ENCODE measurements around the gene CEP164.

Gene CEP164

GRCh38 chr11:117387992-117388755 is 60.5 kb downstream of the CEP164 start:
- H3K4me3 ChIP-seq (ENCODE audit: low read length in 2 of 2): no peak overlapping the region
- H3K9me3 ChIP-seq (replicated peaks in 1 of 2; ENCODE audit: control insufficient read depth in 2 of 2, insufficient read depth in 1 of 2, low read depth in 1 of 2, low read length in 2 of 2): no peaks in the 10 kb centered on the region
- H3K9ac ChIP-seq (ENCODE audit: low read depth, low read length, poor library complexity): no peak overlapping the region
- no peak overlapping the region for H4K8ac ChIP-seq (ENCODE audit: low read depth, low read length)
- no peak overlapping the region for H4K91ac ChIP-seq (ENCODE audit: low read depth, low read length, poor library complexity)
- no peak overlapping the region for H3K4me2 ChIP-seq (ENCODE audit: insufficient read depth, low read length, poor library complexity, severe bottlenecking)
- no peak overlapping the region for H2BK15ac ChIP-seq (ENCODE audit: low read length)
- H3K23ac ChIP-seq (ENCODE audit: low read depth, low read length, poor library complexity): no peak overlapping the region
- H3K18ac ChIP-seq (ENCODE audit: low read length): no peak overlapping the region
- no peaks in the 10 kb centered on the region for H3K79me1 ChIP-seq (ENCODE audit: low read depth, low read length)
- H2AFZ ChIP-seq (ENCODE audit: low read length): no peak overlapping the region
- peaks cover 31 to 84% of the 10 kb centered on the region in 2 donors for H3K36me3 ChIP-seq (replicated peaks in 1 of 2; ENCODE audit: control insufficient read depth in 2 of 2, insufficient read depth in 2 of 2, low read length in 2 of 2)
- H2AK5ac ChIP-seq (ENCODE audit: low read depth, low read length): no peak overlapping the region
- no peaks in the 10 kb centered on the region for H3K4me1 ChIP-seq (ENCODE audit: control insufficient read depth in 2 of 2, insufficient read depth in 1 of 2, low read depth in 1 of 2, low read length in 2 of 2)
- no CpG with 5 or more reads among the region's 3 CpGs for WGBS, 2 donors (ENCODE audit: extremely low coverage in 2 of 2, insufficient read length in 2 of 2, insufficient replicate concordance in 1 of 2)
- H2BK120ac ChIP-seq (ENCODE audit: low read depth, low read length): no peak overlapping the region
- no peak overlapping the region for H3K4ac ChIP-seq (ENCODE audit: low read length)
- H2BK5ac ChIP-seq (ENCODE audit: low read length): no peak overlapping the region
- H3K27me3 ChIP-seq (ENCODE audit: control insufficient read depth in 3 of 3, insufficient read depth in 3 of 3, low read depth in 1 of 3, low read length in 3 of 3): no peaks in the 10 kb centered on the region
- no peak overlapping the region for H3K27ac ChIP-seq (replicated peaks; ENCODE audit: low read length)
- H3K14ac ChIP-seq (ENCODE audit: low read length): no peak overlapping the region
- H2BK12ac ChIP-seq (ENCODE audit: low read length): no peak overlapping the region
- no peak for DNase-seq (ENCODE audit: low spot score)

DNA sequence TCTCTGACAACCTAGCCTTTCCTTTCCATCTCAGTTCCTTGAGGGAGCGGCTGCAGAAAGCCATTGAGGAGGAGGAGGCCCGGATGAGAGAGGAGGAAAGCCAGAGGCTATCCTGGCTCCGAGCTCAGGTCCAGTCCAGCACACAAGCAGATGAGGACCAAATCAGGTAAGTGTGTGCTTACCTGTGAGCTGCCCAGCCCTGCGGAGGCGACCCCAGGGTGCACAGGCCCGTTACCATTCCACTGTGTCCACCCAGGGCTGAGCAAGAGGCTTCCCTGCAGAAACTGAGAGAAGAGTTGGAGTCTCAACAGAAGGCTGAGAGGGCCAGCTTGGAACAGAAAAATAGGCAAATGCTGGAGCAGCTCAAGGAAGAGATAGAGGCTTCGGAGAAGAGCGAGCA is 63.1 kb downstream of the CEP164 start:
- Histone ChIP-seq H2BK12ac (ENCODE audit: low read length) (no peak overlapping the region), H3K27me3 (ENCODE audit: control insufficient read depth in 3 of 3, insufficient read depth in 3 of 3, low read depth in 1 of 3, low read length in 3 of 3) (no peaks in the 10 kb centered on the region), H3K79me1 (ENCODE audit: low read depth, low read length) (no peaks in the 10 kb centered on the region), H3K4me2 (ENCODE audit: insufficient read depth, low read length, poor library complexity, severe bottlenecking) (no peak overlapping the region), H3K9ac (ENCODE audit: low read depth, low read length, poor library complexity) (no peak overlapping the region), H4K91ac (ENCODE audit: low read depth, low read length, poor library complexity) (no peak overlapping the region), H2AFZ (ENCODE audit: low read length) (no peak overlapping the region), H4K8ac (ENCODE audit: low read depth, low read length) (no peak overlapping the region), H2BK120ac (ENCODE audit: low read depth, low read length) (no peak overlapping the region), H2AK5ac (ENCODE audit: low read depth, low read length) (no peak overlapping the region), H3K27ac (replicated peaks; ENCODE audit: low read length) (no peak overlapping the region), H3K4me1 (ENCODE audit: control insufficient read depth in 2 of 2, insufficient read depth in 1 of 2, low read depth in 1 of 2, low read length in 2 of 2) (no peaks in the 10 kb centered on the region), H3K4me3 (ENCODE audit: low read length in 2 of 2) (no peak overlapping the region), H2BK15ac (ENCODE audit: low read length) (no peak overlapping the region), H3K4ac (ENCODE audit: low read length) (no peak overlapping the region), H3K18ac (ENCODE audit: low read length) (no peak overlapping the region), H3K36me3 (replicated peaks in 1 of 2; ENCODE audit: control insufficient read depth in 2 of 2, insufficient read depth in 2 of 2, low read length in 2 of 2) (peaks cover 36 to 93% of the 10 kb centered on the region in 2 donors), H3K23ac (ENCODE audit: low read depth, low read length, poor library complexity) (peak overlapping the region; percentile 13), H3K9me3 (replicated peaks in 1 of 2; ENCODE audit: control insufficient read depth in 2 of 2, insufficient read depth in 1 of 2, low read depth in 1 of 2, low read length in 2 of 2) (no peaks in the 10 kb centered on the region), H2BK5ac (ENCODE audit: low read length) (no peak overlapping the region), H3K14ac (ENCODE audit: low read length) (no peak overlapping the region)
- no CpG with 5 or more reads among the region's 8 CpGs for WGBS, 2 donors (ENCODE audit: extremely low coverage in 2 of 2, insufficient read length in 2 of 2, insufficient replicate concordance in 1 of 2)
- no peak for DNase-seq (ENCODE audit: low spot score)

- no peak overlapping the region for H2BK5ac ChIP-seq (ENCODE audit: low read length)
- H3K27ac ChIP-seq (replicated peaks; ENCODE audit: low read length): no peak overlapping the region
- no peak overlapping the region for H3K9ac ChIP-seq (ENCODE audit: low read depth, low read length, poor library complexity)
- H2BK120ac ChIP-seq (ENCODE audit: low read depth, low read length): no peak overlapping the region
- H4K8ac ChIP-seq (ENCODE audit: low read depth, low read length): no peak overlapping the region
- no CpG with 5 or more reads among the region's 8 CpGs for WGBS, 2 donors (ENCODE audit: extremely low coverage in 2 of 2, insufficient read length in 2 of 2, insufficient replicate concordance in 1 of 2)
- peak overlapping the region; percentile 77 for H3K4ac ChIP-seq (ENCODE audit: low read length)
- H3K23ac ChIP-seq (ENCODE audit: low read depth, low read length, poor library complexity): no peak overlapping the region
- H4K91ac ChIP-seq (ENCODE audit: low read depth, low read length, poor library complexity): no peak overlapping the region
- peaks cover 36 to 92% of the 10 kb centered on the region in 2 donors for H3K36me3 ChIP-seq (replicated peaks in 1 of 2; ENCODE audit: control insufficient read depth in 2 of 2, insufficient read depth in 2 of 2, low read length in 2 of 2)
- H3K9me3 ChIP-seq (replicated peaks in 1 of 2; ENCODE audit: control insufficient read depth in 2 of 2, insufficient read depth in 1 of 2, low read depth in 1 of 2, low read length in 2 of 2): no peaks in the 10 kb centered on the region
- H3K4me3 ChIP-seq (ENCODE audit: low read length in 2 of 2): no peak overlapping the region
- no peaks in the 10 kb centered on the region for H3K79me1 ChIP-seq (ENCODE audit: low read depth, low read length)
- no peak overlapping the region for H2BK12ac ChIP-seq (ENCODE audit: low read length)
- no peak overlapping the region for H3K14ac ChIP-seq (ENCODE audit: low read length)
- no peak overlapping the region for H3K4me2 ChIP-seq (ENCODE audit: insufficient read depth, low read length, poor library complexity, severe bottlenecking)
- no peak overlapping the region for H2AFZ ChIP-seq (ENCODE audit: low read length)
- DNase-seq (ENCODE audit: low spot score): no peak
- no peaks in the 10 kb centered on the region for H3K27me3 ChIP-seq (ENCODE audit: control insufficient read depth in 3 of 3, insufficient read depth in 3 of 3, low read depth in 1 of 3, low read length in 3 of 3)
- no peak overlapping the region for H2BK15ac ChIP-seq (ENCODE audit: low read length)
- H2AK5ac ChIP-seq (ENCODE audit: low read depth, low read length): no peak overlapping the region
- H3K18ac ChIP-seq (ENCODE audit: low read length): no peak overlapping the region
- no peaks in the 10 kb centered on the region for H3K4me1 ChIP-seq (ENCODE audit: control insufficient read depth in 2 of 2, insufficient read depth in 1 of 2, low read depth in 1 of 2, low read length in 2 of 2)
Observed at GRCh38 chr11:117391181-117391580, 63.5 kb downstream of the CEP164 start.

DNA sequence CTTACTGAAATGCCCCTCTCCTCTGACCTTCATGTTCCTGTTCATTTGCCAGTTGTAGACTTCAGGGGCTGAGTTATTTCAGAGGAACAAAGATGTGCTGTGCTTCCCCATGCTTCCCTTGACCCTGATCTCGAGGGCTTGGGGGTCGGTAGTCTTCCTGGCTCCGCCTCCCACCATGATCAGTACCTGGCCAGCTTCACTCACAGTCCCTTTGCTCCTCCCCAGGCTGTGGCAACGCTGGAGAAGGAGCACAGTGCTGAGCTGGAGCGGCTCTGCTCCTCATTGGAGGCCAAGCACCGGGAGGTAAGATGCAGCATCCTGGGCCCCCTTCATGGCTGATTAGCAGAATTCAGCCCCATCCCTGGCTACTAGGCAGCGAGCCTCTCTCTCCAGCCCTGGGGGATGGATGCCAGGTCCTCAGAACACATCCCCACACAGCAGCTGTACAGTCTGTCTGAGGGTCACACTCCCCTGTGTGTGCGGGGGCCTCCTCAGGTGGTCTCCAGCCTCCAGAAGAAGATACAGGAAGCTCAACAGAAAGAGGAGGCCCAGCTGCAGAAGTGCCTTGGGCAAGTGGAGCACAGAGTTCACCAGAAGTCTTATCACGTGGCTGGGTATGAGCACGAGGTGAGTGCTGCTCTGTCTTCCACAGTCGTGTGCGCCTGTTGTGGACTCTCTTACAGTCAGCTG is 64.5 kb downstream of the CEP164 start:
- Histone ChIP-seq H4K8ac (ENCODE audit: low read depth, low read length) (no peak overlapping the region), H3K4ac (ENCODE audit: low read length) (no peak overlapping the region), H3K9ac (ENCODE audit: low read depth, low read length, poor library complexity) (no peak overlapping the region), H2AFZ (ENCODE audit: low read length) (no peak overlapping the region), H2AK5ac (ENCODE audit: low read depth, low read length) (no peak overlapping the region), H2BK120ac (ENCODE audit: low read depth, low read length) (no peak overlapping the region), H3K4me1 (ENCODE audit: control insufficient read depth in 2 of 2, insufficient read depth in 1 of 2, low read depth in 1 of 2, low read length in 2 of 2) (no peaks in the 10 kb centered on the region), H3K79me1 (ENCODE audit: low read depth, low read length) (no peaks in the 10 kb centered on the region), H3K23ac (ENCODE audit: low read depth, low read length, poor library complexity) (peak overlapping the region; percentile 59), H2BK12ac (ENCODE audit: low read length) (no peak overlapping the region), H2BK15ac (ENCODE audit: low read length) (no peak overlapping the region), H3K36me3 (replicated peaks in 1 of 2; ENCODE audit: control insufficient read depth in 2 of 2, insufficient read depth in 2 of 2, low read length in 2 of 2) (peaks cover 41 to 92% of the 10 kb centered on the region in 2 donors), H3K18ac (ENCODE audit: low read length) (no peak overlapping the region), H2BK5ac (ENCODE audit: low read length) (no peak overlapping the region), H3K27ac (replicated peaks; ENCODE audit: low read length) (no peak overlapping the region), H3K4me3 (ENCODE audit: low read length in 2 of 2) (no peak overlapping the region), H3K4me2 (ENCODE audit: insufficient read depth, low read length, poor library complexity, severe bottlenecking) (no peak overlapping the region), H3K14ac (ENCODE audit: low read length) (no peak overlapping the region), H3K27me3 (ENCODE audit: control insufficient read depth in 3 of 3, insufficient read depth in 3 of 3, low read depth in 1 of 3, low read length in 3 of 3) (no peaks in the 10 kb centered on the region), H4K91ac (ENCODE audit: low read depth, low read length, poor library complexity) (no peak overlapping the region), H3K9me3 (replicated peaks in 1 of 2; ENCODE audit: control insufficient read depth in 2 of 2, insufficient read depth in 1 of 2, low read depth in 1 of 2, low read length in 2 of 2) (peaks cover 3 to 7% of the 10 kb centered on the region in 2 donors)
- no CpG with 5 or more reads among the region's 12 CpGs for WGBS, 2 donors (ENCODE audit: extremely low coverage in 2 of 2, insufficient read length in 2 of 2, insufficient replicate concordance in 1 of 2)
- DNase-seq (ENCODE audit: low spot score): no peak
